Osteocyte (in vitro differentiated cells): ENCODE data around the gene SLC44A3. TPM values are rescaled to one million over a fixed set of nuclear protein-coding genes. Genes with fewer than 3 reads are reported as not detected.

Source experiments
- DNase-seq: peaks from one replicate; pipeline ENCODE4 v3.0.0; 2021; ENCODE audit warnings: mixed read lengths; ENCODE audit not compliant: unreplicated experiment; ENCODE audit errors: extremely low spot score
- H3K27ac Mint-ChIP-seq: one replicate; pipeline ENCODE4 v1.8.0; 2021; ENCODE audit warnings: mild to moderate bottlenecking, mixed read lengths; ENCODE audit not compliant: unreplicated experiment
- H3K27me3 Mint-ChIP-seq: one replicate; pipeline ENCODE4 v1.8.0; 2021; ENCODE audit warnings: mixed read lengths; ENCODE audit not compliant: unreplicated experiment
- H3K36me3 Mint-ChIP-seq: one replicate; pipeline ENCODE4 v1.8.0; 2021; ENCODE audit warnings: mixed read lengths; ENCODE audit not compliant: unreplicated experiment
- H3K4me1 Mint-ChIP-seq: one replicate; pipeline ENCODE4 v1.8.0; 2021; ENCODE audit warnings: mixed read lengths; ENCODE audit not compliant: unreplicated experiment
- H3K4me3 Mint-ChIP-seq: one replicate; pipeline ENCODE4 v1.8.0; 2021; ENCODE audit warnings: mild to moderate bottlenecking, moderate library complexity, mixed read lengths; ENCODE audit not compliant: unreplicated experiment
- H3K9me3 Mint-ChIP-seq: one replicate; pipeline ENCODE4 v1.8.0; 2021; ENCODE audit warnings: mixed read lengths; ENCODE audit not compliant: unreplicated experiment
- CTCF ChIP-seq: fragments of 200-600 bp; sonication (generic); IDR thresholded peaks from 2 replicates; pipeline ENCODE4 v1.5.0; 2021; ENCODE audit warnings: antibody characterized with exemption, mild to moderate bottlenecking, moderate library complexity
- total RNA-seq: library from RNA; stranded (reverse); gene quantifications from 2 replicates; pipeline ENCODE4 v1.2.1, GENCODE V29; 2021

The SLC44A3 gene
- total RNA-seq, 1 donor from 2014 or later = 2.8 TPM

- Mint-ChIP-seq H3K9me3 (no peaks in the 10 kb centered on the region), H3K36me3 (peaks cover 61% of the 10 kb centered on the region), H3K27me3 (no peaks in the 10 kb centered on the region), H3K4me3 (no peak overlapping the region), H3K27ac (no peak overlapping the region), H3K4me1 (peaks cover 7% of the 10 kb centered on the region)
- no peak for DNase-seq
- no peak for TF ChIP-seq CTCF
Observed at GRCh38 chr1:94895518-94895917, 75.4 kb downstream of the SLC44A3 start.

- DNase-seq = no peak
- Mint-ChIP-seq H3K9me3 (no peaks in the 10 kb centered on the region), H3K36me3 (peaks cover 57% of the 10 kb centered on the region), H3K27me3 (no peaks in the 10 kb centered on the region), H3K4me3 (no peak overlapping the region), H3K4me1 (peaks cover 13% of the 10 kb centered on the region), H3K27ac (peak overlapping the region; percentile 52)
- TF ChIP-seq CTCF = no peak
Observed at GRCh38 chr1:94898491-94899385, 78.6 kb downstream of the SLC44A3 start.

- peaks cover 50% of the 10 kb centered on the region for H3K36me3 Mint-ChIP-seq
- no peaks in the 10 kb centered on the region for H3K9me3 Mint-ChIP-seq
- peaks cover 17% of the 10 kb centered on the region for H3K4me1 Mint-ChIP-seq
- DNase-seq = no peak
- no peak overlapping the region for H3K4me3 Mint-ChIP-seq
- no peak for TF ChIP-seq CTCF
- no peaks in the 10 kb centered on the region for H3K27me3 Mint-ChIP-seq
- H3K27ac Mint-ChIP-seq = no peak overlapping the region
Observed at GRCh38 chr1:94899756-94900155, 79.6 kb downstream of the SLC44A3 start.

- TF ChIP-seq CTCF = no peak
- no peak for DNase-seq
- no peaks in the 10 kb centered on the region for H3K9me3 Mint-ChIP-seq
- no peak overlapping the region for H3K27ac Mint-ChIP-seq
- peaks cover 22% of the 10 kb centered on the region for H3K4me1 Mint-ChIP-seq
- H3K4me3 Mint-ChIP-seq = no peak overlapping the region
- peaks cover 41% of the 10 kb centered on the region for H3K36me3 Mint-ChIP-seq
- H3K27me3 Mint-ChIP-seq = no peaks in the 10 kb centered on the region
Observed at GRCh38 chr1:94901841-94902240, 81.7 kb downstream of the SLC44A3 start.

GRCh38 chr1:94903280-94904009 lies 83.3 kb downstream of the SLC44A3 start:
- peak overlapping the region; percentile 68 for H3K27ac Mint-ChIP-seq
- H3K4me3 Mint-ChIP-seq = no peak overlapping the region
- no peak for TF ChIP-seq CTCF
- peaks cover 34% of the 10 kb centered on the region for H3K4me1 Mint-ChIP-seq
- H3K27me3 Mint-ChIP-seq = no peaks in the 10 kb centered on the region
- H3K36me3 Mint-ChIP-seq = peaks cover 41% of the 10 kb centered on the region
- DNase-seq = no peak
- no peaks in the 10 kb centered on the region for H3K9me3 Mint-ChIP-seq
